ENCODE data around the gene P2RX5.
"Not testable (repeated sequence)": the region's sequence is repeated elsewhere in the genome, so short reads cannot be mapped to it uniquely, and the experiment has no call there.

P2RX5 gene, protein sequence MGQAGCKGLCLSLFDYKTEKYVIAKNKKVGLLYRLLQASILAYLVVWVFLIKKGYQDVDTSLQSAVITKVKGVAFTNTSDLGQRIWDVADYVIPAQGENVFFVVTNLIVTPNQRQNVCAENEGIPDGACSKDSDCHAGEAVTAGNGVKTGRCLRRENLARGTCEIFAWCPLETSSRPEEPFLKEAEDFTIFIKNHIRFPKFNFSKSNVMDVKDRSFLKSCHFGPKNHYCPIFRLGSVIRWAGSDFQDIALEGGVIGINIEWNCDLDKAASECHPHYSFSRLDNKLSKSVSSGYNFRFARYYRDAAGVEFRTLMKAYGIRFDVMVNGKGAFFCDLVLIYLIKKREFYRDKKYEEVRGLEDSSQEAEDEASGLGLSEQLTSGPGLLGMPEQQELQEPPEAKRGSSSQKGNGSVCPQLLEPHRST

DNA sequence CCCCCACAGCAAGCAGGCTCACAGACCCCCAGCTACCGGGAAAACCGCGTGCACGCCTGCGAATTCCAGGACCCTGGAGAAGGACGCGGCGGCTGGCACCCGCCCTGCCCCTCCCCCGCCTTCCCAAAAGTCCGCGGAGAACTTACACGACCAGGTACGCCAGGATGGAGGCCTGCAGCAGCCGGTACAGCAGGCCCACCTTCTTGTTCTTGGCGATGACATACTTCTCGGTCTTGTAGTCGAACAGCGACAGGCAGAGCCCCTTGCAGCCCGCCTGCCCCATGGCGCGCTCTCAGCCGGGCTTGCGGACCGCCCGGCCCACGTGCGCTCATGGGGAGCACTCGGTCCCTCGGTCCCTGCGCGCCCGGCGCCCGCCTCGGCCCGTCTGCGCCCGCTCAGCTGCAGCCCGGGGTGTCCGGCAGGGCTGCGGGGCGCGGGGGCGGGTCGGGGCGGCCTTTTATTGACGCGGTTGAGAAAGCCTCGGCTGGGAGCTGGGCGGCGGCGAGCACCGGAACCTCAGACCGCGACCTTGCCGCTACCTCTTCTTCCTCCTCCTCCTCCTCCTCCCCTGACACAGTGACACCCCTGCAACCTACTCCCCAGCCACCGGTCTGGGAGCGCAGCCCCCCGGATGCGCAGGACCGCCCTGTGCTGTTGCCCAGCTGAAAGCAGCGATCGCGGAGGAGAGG lies at the start of gene P2RX5:
TSS of gene P2RX5 (minus strand) at position 433 of the 689 bp plus-strand sequence. CDS start at position 283, 150 bp downstream.
- DNase-seq, result no peak

DNA sequence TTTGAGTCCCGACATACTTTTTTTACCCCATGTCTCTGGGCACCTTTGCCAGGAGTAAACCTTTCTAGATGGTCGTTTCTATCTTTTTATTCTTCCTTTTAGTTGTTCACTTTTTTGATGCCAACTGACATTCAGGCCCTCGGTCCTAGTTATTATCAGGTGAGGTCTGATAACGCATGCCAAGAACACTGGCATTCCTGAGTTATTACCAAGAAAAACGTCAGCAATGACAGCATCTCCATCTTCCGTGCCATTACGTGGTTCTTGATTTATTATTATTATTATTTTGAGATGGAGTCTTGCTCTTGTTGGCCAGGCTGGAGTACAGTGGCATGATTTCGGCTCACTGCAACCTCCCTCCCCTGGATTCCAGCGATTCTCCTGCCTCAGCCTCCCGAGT lies 49.1 kb upstream of the P2RX5 start:
- no peak for DNase-seq

DNA sequence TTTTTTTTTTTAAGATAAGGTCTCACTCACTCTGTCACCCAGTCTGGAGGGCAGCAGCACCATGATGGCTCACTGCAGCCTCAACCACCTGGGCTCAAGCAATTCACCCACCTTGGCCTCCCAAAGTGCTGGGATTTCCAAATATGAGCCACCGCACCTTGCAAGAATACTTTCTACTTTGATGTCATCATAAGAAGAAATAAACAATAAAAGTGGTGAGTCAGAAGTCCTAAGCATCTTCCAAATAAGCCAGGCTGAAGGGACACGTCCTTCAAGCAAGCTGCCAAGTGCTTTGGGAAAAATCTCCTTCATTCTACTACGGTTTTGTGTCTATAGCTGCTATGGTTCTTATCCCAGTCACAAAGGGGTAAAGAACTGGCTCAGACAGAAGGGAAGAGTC lies 48.1 kb upstream of the P2RX5 start:
- DNase-seq, result no peak

DNA sequence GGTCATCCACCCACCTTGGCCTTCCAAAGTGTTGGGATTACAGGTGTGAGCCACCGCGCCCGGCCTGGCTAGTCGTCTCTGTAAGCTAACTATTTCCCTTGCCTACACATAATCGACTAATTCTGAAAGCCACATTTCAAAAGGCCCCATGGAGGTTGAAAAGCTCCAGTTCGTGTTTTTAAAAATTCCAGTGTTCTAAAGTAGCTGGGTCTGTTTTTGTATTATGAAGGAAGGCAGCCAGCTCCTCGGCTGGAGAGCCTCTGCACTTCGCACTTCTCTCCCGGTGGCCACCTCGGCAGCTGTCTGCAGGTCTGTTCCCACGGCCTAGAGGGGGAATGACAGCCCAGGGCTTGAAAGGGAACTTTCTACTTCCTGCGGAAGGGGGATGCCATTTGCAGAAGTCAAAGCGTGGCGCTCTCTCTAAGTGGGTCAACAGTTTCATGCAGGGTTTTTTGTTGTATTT lies 44.7 kb upstream of the P2RX5 start:
- DNase-seq, result no peak

DNA sequence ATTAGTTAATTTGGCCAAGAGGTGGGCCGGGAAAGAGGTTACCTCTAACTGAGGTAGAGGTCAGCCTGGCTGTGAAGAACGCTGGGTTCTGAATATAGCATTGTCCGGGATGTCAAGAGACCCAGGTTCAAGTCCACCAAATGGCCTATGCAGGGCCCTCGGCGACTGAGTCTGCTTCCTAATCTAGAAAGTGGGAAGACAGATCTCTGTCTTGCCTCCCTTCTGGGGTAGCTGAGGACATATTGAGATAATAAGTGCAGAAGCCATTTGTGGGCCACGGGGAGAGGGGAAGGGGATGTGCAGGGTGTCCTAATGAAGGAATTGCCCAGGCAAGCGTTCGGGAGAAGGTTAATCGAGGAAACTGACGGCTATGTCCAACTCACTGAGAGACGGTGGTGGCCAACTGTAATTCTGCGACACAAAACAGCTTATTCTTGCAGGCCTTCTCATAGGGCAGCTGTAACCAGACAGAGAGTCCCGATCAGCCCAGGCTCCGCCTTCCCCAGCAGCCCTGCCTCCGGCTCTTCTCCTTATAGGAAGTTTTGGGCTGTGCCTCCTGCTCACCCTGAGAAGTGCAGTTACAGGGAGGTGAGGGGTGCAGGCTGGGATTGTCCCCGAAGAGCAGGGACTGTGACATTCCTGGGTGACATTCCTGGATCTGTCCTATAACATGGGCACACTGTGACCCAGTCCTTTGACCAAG lies 43.6 kb upstream of the P2RX5 start:
- DNase-seq, result no peak

DNA sequence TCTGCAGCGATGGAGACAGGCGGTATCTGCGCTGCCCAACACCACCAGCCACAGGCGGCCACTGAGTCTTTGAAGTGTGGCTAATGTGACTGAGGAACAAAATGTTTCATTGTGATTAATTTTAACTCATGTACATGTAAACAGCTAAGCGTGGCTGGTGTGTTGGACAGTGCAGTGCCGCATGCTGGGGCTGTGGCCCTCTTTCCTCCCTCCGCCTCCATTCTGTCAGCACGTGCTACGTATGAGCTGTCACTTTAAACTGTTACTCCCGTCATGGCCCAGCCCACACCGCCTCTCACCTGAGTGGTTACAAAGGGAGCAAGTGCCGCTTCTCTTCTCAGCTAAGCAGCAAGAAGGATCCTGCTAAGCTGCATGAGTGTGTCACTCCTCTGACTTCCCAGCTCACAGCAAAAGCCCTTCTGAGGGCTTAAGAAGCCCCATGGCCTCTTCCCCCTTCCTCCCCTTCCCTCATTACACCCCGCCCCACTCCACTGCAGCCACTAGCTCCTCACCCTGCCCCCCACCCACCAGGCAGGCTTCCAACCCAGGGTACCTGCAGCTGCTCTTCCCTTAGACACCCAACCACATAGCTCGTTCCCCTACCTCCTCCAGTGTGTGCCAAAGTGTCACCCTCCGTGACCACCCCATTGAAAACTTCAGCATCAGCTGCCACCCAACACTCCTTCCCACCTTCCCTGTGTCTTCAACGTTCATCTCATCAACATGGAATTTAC lies 42.8 kb upstream of the P2RX5 start:
- DNase-seq, result no peak

DNA sequence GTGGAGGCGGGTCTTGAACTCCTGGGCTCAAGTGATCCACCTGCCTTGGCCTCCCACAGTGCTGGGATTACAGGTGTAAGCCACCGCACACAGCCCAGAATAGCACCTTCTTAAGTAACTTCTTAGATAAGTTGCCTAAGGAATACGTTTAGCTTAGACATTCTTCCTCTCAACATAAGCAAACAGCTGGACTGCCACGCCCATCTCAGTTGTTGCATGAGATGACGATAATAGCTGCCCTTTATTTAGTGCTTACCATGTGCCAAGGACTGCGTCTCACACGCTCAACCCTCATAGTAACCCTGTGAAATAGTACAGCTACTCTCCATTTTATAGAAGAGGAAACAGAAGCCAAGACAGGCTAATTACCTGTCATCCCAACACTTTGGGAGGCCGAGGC lies 39.6 kb upstream of the P2RX5 start:
- no peak for DNase-seq

DNA sequence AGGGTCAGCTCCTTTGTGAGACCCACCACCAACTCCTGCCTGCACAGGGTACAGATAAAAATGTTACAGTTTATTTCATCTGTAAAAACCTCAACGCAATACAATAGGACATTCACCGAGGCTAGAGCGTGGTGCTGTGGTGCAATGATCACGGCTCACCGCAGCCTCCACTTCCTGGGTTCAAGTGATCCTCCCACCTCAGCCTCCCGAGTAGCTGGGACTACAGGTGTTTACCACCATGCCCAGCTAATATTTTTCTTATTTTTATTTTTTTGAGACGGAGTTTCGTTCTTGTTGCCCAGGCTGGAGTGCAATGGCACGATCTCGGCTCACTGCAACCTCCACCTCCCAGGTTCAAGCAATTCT lies 38.9 kb upstream of the P2RX5 start:
- DNase-seq, result not testable (repeated sequence)

DNA sequence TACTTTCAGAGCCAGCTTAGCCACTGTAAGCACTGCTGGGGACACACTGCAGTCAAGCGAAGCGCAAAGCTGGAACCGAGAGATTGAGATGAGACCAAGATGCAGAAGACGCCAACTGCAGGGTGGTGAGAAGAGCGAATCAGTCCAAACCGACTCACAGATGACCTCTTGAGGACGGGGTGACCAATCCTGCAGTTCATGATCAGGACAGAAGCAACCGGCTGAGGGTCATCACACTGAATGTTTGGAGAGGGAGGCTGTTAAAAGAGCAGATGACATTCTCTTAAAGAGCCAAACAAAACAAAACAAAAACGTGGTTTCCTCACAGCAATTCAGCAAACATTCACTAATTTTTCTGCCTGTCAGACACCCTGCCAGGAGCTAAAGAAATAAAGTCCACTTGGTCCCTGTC lies 36.3 kb upstream of the P2RX5 start:
- DNase-seq, result peak in 1 of 2 experiments; percentile 28

DNA sequence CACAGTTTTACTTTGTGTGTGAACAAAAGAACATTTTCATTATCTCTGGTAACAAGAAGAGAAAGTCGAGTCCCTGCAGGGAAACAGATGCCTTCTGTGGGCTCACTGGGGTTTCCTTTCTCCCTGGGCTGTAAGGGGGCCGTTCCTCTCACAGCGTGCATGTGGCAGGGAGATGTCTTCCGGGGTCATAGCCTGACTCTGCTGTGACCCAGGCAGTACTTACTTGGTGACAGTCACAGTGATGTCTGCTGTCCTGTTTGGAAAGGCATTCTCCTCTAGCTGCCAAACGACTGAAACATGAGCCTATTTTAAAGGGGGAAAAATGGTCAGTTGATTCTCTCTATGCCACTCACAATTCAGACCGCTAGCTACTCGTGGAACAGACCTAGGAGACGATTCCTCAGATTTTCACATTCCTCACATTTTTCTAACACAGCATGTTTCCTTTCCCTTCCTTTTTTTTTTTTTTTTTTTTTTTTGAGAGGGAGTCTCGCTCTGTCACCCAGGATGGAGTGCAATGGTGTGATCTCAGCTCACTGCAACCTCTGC lies 35.0 kb upstream of the P2RX5 start:
- no peak for DNase-seq

DNA sequence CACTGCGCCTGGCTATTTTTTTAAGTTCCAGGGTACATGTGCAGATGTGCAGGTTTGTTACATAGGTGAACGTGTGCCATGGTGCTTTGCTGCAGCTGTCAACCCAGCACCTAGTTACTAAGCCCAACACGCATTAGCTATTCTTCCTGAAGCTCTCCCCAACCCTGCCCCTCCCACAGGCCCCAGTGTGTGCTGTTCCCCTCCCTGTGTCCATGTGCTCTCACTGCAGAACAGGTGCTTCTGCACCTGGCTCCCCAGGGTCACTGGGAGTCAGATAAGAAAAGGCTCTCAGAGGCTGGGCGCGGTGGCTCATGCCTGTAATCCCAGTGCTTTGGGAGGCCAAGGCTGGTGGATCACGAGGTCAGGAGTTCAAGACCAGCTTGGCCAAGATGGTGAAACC lies 33.9 kb upstream of the P2RX5 start:
- DNase-seq, result no peak

DNA sequence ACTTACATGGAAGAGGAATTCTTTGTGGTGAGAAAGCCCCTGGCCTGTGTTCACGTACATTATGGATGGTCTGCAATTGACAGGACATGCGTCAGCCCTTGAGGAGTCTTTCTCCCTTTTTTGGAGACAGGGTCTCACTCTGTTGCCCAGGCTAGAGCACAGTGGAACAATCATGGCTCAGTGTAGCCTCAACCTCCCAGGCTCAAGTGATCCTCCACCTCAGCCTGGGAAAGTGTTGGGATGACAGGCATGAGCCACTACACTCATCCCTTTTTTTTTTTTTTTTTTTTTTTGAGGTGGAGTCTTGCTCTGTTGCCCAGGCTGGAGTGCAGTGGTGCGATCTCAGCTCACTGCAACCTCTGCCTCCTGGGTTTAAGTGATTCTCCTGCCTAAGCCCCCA lies 32.1 kb upstream of the P2RX5 start:
- not testable (repeated sequence) for DNase-seq

DNA sequence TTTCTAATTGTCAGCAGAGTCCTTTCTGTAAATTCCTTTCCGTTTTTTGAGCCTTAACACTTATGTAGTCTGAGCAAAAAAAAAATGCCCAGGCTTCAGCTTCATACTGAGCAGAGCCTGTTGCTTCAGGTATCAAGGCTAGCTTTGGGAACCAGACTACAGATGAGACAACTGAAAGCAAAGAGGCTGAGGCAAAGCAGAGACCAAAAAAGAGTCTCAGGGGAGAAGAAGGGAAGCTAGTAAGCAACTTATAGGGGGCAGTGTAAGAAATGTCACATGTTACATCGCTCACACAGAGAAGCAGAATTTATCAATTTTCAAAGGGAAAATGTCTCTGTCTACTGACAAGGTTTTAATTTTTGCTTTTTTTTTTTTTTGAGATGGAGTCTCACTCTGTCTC lies 31.1 kb upstream of the P2RX5 start:
- no peak for DNase-seq

DNA sequence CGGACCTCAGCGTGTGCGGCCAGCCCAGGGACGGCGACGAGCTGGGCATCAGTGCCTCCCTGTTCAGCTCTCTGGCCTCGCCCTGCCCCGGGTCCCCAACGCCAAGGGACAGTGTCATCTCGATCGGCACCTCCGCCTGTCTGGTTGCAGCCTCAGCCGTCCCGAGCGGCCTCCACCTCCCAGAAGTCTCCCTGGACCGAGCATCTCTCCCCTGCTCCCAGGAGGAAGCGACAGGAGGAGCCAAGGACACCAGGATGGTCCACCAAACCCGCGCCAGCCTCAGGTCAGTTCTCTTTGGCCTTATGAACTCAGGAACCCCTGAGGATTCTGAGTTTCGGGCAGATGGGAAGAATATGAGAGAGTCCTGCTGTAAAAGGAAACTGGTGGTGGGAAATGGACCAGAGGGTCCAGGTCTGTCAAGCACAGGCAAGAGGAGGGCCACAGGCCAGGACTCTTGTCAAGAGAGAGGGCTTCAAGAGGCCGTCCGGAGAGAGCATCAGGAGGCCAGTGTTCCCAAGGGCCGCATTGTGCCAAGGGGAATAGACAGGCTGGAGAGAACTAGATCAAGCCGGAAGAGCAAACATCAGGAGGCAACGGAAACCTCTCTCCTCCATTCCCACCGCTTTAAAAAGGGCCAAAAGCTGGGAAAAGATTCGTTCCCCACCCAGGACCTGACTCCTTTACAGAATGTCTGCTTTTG lies 28.6 kb upstream of the P2RX5 start:
- no peak for DNase-seq

DNA sequence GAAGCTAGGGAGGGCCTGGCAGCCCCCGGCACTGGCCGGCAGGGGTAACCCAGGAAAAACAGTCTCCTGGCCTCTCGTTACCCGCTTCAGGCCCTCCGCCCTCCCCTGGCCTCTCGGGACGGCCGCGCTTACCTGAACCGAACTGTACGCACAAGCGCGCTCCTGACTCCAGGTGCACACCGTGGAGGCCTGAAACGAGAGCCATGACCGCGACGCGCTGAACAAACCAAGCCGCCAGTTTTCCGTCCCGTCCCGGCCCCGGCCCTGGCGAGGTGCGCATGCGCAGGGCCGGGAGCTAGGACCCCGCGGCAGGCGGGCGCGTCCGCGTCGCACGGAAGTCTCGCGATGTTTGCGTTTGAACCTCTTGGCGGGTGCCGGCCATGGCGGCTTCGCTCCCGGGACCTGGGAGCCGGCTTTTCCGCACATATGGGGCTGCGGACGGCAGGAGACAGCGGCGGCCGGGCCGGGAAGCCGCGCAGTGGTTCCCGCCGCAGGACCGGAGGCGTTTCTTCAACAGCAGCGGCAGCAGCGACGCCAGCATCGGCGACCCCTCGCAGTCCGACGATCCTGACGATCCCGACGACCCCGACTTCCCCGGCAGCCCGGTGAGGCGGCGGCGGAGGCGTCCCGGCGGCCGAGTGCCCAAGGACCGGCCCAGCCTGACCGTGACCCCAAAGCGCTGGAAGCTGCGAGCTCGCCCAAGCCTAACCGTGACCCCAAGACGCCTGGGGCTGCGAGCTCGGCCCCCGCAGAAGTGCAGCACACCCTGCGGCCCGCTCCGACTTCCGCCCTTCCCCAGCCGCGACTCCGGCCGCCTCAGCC lies 27.8 kb upstream of the P2RX5 start, which contains the start of gene HASPIN:
TSS of gene HASPIN (plus strand) at position 348 of the 822 bp plus-strand sequence. CDS start at position 381, 33 bp downstream.
- DNase-seq, result peak; percentile 82 to 95

DNA sequence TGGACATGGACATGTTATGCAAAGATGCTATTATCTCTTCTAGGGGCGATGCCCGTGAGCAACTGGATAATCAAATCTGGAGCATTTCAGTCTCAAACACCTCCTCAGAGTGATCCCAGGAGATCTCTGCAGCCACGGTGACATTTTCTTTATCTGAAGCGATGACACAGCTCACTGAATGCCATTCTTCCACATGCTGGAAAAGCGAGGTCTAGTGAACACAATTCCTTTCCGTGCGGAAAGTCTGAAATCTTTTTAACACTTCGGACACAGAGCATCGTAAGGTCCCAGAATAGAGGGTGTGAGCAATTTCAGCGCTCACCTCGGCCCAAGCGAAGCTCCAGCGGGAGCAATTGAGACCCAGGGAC lies 27.2 kb upstream of the P2RX5 start:
- no peak for DNase-seq

DNA sequence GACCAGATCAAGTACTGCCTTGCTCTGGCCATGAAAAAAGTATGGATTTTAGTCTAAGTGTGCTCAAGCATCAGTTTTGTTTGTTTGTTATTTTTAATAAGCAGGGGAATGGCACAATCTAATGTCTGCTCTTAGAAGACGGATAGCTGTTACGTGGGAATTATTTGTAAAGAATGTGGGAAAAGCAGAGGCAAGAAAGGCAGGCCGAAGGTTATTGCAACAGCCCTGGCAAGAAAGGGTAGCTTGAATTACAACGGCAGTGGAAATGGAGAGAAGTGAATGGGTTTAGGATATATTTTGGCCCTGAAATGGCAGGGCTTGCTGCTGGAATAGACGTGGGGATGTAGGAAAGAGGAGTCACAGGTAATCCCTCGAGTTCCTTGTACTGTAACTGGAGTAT lies 26.8 kb upstream of the P2RX5 start:
- DNase-seq, result no peak

DNA sequence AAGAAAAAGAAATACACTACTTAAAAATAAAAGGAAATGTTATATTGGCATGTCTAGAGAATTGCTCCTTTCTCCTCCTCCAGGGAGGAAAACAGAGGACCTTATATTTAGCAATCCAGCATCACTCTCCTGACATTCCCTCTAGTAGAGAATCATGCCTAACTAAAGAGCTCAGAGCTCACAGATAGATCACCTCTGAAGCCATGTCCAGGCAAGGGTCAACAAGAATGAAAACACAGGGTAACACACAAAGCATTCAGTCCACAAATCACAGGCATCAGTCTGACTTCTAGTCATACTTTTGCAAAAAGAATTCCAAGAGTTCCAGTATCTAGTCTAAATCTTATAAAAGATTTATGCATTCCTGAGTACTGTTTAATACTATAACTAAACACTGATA lies 23.3 kb upstream of the P2RX5 start:
- no peak for DNase-seq

DNA sequence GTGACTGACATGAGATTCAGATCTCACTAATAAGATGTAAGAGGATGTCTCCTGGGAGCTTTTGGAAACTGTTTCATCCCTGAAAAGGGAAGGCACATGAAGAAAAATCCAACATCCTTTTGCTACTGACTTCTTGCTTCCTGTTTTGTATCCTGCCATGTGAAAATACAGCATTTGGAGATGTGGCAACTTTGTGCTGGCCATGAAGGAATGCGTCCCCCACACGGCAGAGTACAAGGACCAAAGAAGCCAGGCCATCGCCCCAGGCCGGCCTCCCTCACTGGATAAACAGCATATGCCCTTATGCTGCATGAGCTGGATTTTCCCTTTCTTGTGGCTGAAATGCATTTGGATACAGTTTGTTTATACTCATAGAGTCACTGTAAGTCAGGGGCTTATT lies 22.2 kb upstream of the P2RX5 start:
- no peak for DNase-seq

DNA sequence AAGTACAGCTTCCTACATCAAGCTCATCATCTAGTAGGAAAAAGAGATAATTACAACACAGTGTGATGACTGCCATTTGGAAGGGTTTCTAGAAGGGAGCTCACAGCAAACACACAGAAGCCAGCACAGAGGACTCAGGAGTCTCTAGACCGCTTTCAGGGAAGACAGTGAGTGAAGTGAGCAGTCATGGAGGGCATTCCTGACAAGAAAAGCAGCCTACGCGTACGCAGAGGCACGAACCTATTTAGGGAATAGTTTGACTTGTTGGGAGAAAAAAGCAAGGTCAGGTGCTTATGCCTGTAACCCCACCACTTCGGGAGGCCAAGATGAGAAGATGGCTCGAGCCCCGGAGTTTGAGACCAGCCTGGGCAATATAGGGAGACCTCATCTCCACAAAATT lies 19.3 kb upstream of the P2RX5 start:
- no peak for DNase-seq
